Fibroblast of the aortic adventitia (primary cell): Measurements from ENCODE around the gene LAMA3. TPM values are rescaled to one million over a fixed set of nuclear protein-coding genes. Genes with fewer than 3 reads are reported as not detected.

Experiments
- DNase-seq: peaks from one replicate; pipeline ENCODE4 v3.0.0-alpha.2; 2010; ENCODE audit warnings: low read depth
- H3K4me3 ChIP-seq: 2 replicates; pipeline ENCODE4 v1.5.1; 2011; ENCODE audit warnings: low read depth, mild to moderate bottlenecking, control low read depth, low read length, moderate library complexity
- CTCF ChIP-seq: IDR thresholded peaks from 2 replicates; pipeline ENCODE4 v1.5.1; 2011; ENCODE audit warnings: mild to moderate bottlenecking, low read length, control low read depth, inconsistent platforms; ENCODE audit not compliant: insufficient read depth
- total RNA-seq: library from RNA; depleted of rRNA; stranded (reverse); fragments of >200 nt; gene quantifications from 2 replicates; pipeline ENCODE4 v1.2.3, GENCODE V29; 2012; ENCODE audit warnings: low replicate concordance

Gene LAMA3
- total RNA-seq, 1 donor = 15.7 TPM

- no peak for DNase-seq
- H3K4me3 ChIP-seq = no peak overlapping the region
- no peak for TF ChIP-seq CTCF
These were observed 278.3 kb downstream of the LAMA3 start for GRCh38 chr18:23967321-23968089.

GRCh38 chr18:23968638-23969604 lies 279.7 kb downstream of the LAMA3 start:
- H3K4me3 ChIP-seq = no peak overlapping the region
- TF ChIP-seq CTCF = no peak
- DNase-seq = no peak

GRCh38 chr18:23969664-23970063 lies 280.4 kb downstream of the LAMA3 start:
- H3K4me3 ChIP-seq = no peak overlapping the region
- TF ChIP-seq CTCF = no peak
- no peak for DNase-seq

- DNase-seq = no peak
- no peak overlapping the region for H3K4me3 ChIP-seq
- no peak for TF ChIP-seq CTCF
These were observed 281.2 kb downstream of the LAMA3 start for GRCh38 chr18:23970161-23971096.

- no peak for TF ChIP-seq CTCF
- no peak overlapping the region for H3K4me3 ChIP-seq
- no peak for DNase-seq
These were observed 281.8 kb downstream of the LAMA3 start for GRCh38 chr18:23971097-23971440.

GRCh38 chr18:23971666-23972230 lies 282.5 kb downstream of the LAMA3 start:
- TF ChIP-seq CTCF = no peak
- H3K4me3 ChIP-seq = no peak overlapping the region
- DNase-seq = no peak
